SK-N-SH (cell line): ENCODE measurements around the gene PHKA2.

Source experiments
- EZH2phosphoT487 ChIP-seq: fragments of 200-600 bp; sonication (generic); IDR thresholded peaks from 2 replicates; pipeline ENCODE4 v1.6.1; 2017; ENCODE audit warnings: low read depth, mixed run types, mild to moderate bottlenecking, antibody characterized with exemption, moderate library complexity, borderline replicate concordance
- JUND ChIP-seq: IDR thresholded peaks from 2 replicates; pipeline ENCODE4 v1.4.0; 2012
- POLR2AphosphoS5 ChIP-seq: IDR thresholded peaks from 2 replicates; pipeline ENCODE4 v1.6.1; 2012; ENCODE audit warnings: low read depth, low read length
- RFX5 ChIP-seq: IDR thresholded peaks from 2 replicates; pipeline ENCODE4 v1.6.1; 2012; ENCODE audit warnings: mild to moderate bottlenecking, improper control_type of control experiment, low read length
- SMC3 ChIP-seq: IDR thresholded peaks from 2 replicates; pipeline ENCODE4 v1.6.1; 2012; ENCODE audit warnings: low read depth, low read length, improper control_type of control experiment
- TF ChIP-seq, protein P1 (sequence below): fragments of 150-350 bp; IDR thresholded peaks from 2 replicates; pipeline ENCODE4 v1.6.1; 2017; ENCODE audit warnings: antibody characterized with exemption, low read length, low read depth, borderline replicate concordance
- TF ChIP-seq, protein P2 (sequence below): fragments of 200-600 bp; sonication (generic); IDR thresholded peaks from 2 replicates; pipeline ENCODE4 v1.6.1; 2017; ENCODE audit warnings: antibody characterized with exemption, mild to moderate bottlenecking, moderate library complexity
- TF ChIP-seq, protein P3 (sequence below): IDR thresholded peaks from 2 replicates; pipeline ENCODE4 v1.4.0; 2012; ENCODE audit warnings: low read depth

DNA sequence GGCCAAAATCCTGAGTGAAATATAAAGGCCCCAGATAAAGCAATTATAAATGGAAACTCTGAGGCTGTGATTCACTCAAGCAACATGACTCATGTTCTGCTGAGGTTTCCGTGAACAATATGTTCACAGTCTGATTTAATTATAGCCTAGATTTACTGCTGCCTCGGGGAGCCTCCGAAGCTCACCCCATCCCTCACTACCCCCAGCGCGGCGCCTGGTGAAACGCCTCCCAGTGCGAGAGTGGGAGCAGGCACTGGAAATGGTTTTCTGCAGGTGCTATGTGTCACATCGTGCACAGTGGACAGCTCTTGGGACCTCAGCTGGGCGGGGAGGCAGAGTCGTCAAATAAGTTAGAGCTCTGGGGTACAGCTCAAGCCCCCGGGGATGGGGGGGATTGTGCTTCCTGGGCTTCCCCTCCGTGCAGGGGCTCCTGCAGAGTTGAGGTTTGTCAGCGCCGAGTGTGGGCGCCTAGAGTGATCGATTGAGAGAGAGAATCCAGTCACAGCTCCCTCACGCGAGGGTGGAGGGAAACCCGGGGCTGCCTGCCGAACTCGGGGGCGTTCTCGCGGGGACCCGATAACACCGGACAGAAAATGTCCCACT lies 110.6 kb downstream of the PHKA2 start:
- TF ChIP-seq, protein P1, sequence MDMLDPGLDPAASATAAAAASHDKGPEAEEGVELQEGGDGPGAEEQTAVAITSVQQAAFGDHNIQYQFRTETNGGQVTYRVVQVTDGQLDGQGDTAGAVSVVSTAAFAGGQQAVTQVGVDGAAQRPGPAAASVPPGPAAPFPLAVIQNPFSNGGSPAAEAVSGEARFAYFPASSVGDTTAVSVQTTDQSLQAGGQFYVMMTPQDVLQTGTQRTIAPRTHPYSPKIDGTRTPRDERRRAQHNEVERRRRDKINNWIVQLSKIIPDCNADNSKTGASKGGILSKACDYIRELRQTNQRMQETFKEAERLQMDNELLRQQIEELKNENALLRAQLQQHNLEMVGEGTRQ, result no peak
- TF ChIP-seq, protein P2, sequence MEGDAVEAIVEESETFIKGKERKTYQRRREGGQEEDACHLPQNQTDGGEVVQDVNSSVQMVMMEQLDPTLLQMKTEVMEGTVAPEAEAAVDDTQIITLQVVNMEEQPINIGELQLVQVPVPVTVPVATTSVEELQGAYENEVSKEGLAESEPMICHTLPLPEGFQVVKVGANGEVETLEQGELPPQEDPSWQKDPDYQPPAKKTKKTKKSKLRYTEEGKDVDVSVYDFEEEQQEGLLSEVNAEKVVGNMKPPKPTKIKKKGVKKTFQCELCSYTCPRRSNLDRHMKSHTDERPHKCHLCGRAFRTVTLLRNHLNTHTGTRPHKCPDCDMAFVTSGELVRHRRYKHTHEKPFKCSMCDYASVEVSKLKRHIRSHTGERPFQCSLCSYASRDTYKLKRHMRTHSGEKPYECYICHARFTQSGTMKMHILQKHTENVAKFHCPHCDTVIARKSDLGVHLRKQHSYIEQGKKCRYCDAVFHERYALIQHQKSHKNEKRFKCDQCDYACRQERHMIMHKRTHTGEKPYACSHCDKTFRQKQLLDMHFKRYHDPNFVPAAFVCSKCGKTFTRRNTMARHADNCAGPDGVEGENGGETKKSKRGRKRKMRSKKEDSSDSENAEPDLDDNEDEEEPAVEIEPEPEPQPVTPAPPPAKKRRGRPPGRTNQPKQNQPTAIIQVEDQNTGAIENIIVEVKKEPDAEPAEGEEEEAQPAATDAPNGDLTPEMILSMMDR, result no peak
- no peak for TF ChIP-seq SMC3
- TF ChIP-seq, protein P3, sequence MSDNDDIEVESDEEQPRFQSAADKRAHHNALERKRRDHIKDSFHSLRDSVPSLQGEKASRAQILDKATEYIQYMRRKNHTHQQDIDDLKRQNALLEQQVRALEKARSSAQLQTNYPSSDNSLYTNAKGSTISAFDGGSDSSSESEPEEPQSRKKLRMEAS, result no peak
- TF ChIP-seq JUND, result peak; percentile 91
- TF ChIP-seq EZH2phosphoT487, result no peak
- peak; percentile 59; the same call in 1 of the 2 replicates for TF ChIP-seq POLR2AphosphoS5
- TF ChIP-seq RFX5, result no peak
